Measurements from ENCODE around the gene IRX5. TPM values are rescaled to one million over a fixed set of nuclear protein-coding genes. Genes with fewer than 3 reads are reported as not detected.

The IRX5 gene
- total and polyA plus RNA-seq, 4 donors, result not detected

GRCh38 chr16:54912720-54913119, 17.9 kb upstream of the IRX5 start (continued):
- TF ChIP-seq EGR1 (IDR thresholded peaks at IDR 0.05; ENCODE audit: low read depth in 2 of 2) (no peak), REST (IDR thresholded peaks at IDR 0.05) (no peak)

- Histone ChIP-seq H3K27ac (ENCODE audit: low read depth in 1 of 2, low read length in 2 of 2) (no peak overlapping the region), H3K4me3 (ENCODE audit: low read depth in 1 of 3, low read length in 3 of 3) (no peak overlapping the region), H3K27me3 (ENCODE audit: control insufficient read depth in 4 of 4, insufficient read depth in 4 of 4, low read length in 3 of 4) (peaks cover 0 to 17% (median 6%) of the 10 kb centered on the region in 4 donors), H3K9ac (ENCODE audit: low read depth in 1 of 2, low read length in 2 of 2) (no peak overlapping the region), H3K9me3 (ENCODE audit: control insufficient read depth in 4 of 4, low read length in 3 of 4) (no peaks in the 10 kb centered on the region), H3K4me1 (ENCODE audit: control insufficient read depth in 4 of 4, insufficient read depth in 4 of 4, low read length in 3 of 4) (no peaks in the 10 kb centered on the region), H3K36me3 (ENCODE audit: control insufficient read depth in 4 of 4, insufficient read depth in 3 of 4, low read depth in 1 of 4, low read length in 3 of 4) (no peaks in the 10 kb centered on the region)
- WGBS, result 73% methylated on average over 3 of the region's 3 CpGs
- TF ChIP-seq SP1 (IDR thresholded peaks at IDR 0.05) (no peak), ATF3 (IDR thresholded peaks at IDR 0.05) (no peak), JUND (IDR thresholded peaks at IDR 0.05) (no peak), REST (IDR thresholded peaks at IDR 0.05) (no peak), RXRA (IDR thresholded peaks at IDR 0.05) (no peak), MAX (IDR thresholded peaks at IDR 0.05) (no peak)
- DNase-seq (ENCODE audit: low spot score), result no peak
These were observed 9.3 kb upstream of the IRX5 start for GRCh38 chr16:54921206-54921824.

GRCh38 chr16:54923055-54923473, 7.6 kb upstream of the IRX5 start:
- DNase-seq (ENCODE audit: low spot score), result no peak
- WGBS, result 73% methylated on average over 4 of the region's 4 CpGs

More at GRCh38 chr16:54923055-54923473, 7.6 kb upstream of the IRX5 start:
- no peaks in the 10 kb centered on the region for H3K36me3 ChIP-seq (ENCODE audit: control insufficient read depth in 4 of 4, insufficient read depth in 3 of 4, low read depth in 1 of 4, low read length in 3 of 4)
- no peak overlapping the region for H3K4me3 ChIP-seq (ENCODE audit: low read depth in 1 of 3, low read length in 3 of 3)
- H3K4me1 ChIP-seq (ENCODE audit: control insufficient read depth in 4 of 4, insufficient read depth in 4 of 4, low read length in 3 of 4), result peaks cover 0 to 5% (median 2%) of the 10 kb centered on the region in 4 donors
- no peaks in the 10 kb centered on the region for H3K9me3 ChIP-seq (ENCODE audit: control insufficient read depth in 4 of 4, low read length in 3 of 4)
- TF ChIP-seq CTCF (IDR thresholded peaks at IDR 0.05; ENCODE audit: low read depth, low read length, missing input control) (no peak), FOXA2 (IDR thresholded peaks at IDR 0.05) (no peak), ZBTB33 (IDR thresholded peaks at IDR 0.05) (no peak), ATF3 (IDR thresholded peaks at IDR 0.05) (no peak), HNF4G (IDR thresholded peaks at IDR 0.05) (no peak), GABPA (IDR thresholded peaks at IDR 0.05 in 1 of 2, conservative IDR thresholded peaks at IDR 0.05 in 1 of 2) (no peak), RAD21 (IDR thresholded peaks at IDR 0.05) (no peak), FOXA1 (IDR thresholded peaks at IDR 0.05) (no peak), RXRA (IDR thresholded peaks at IDR 0.05) (no peak), HNF4A (conservative IDR thresholded peaks at IDR 0.05) (no peak)
- H3K27me3 ChIP-seq (ENCODE audit: control insufficient read depth in 4 of 4, insufficient read depth in 4 of 4, low read length in 3 of 4), result peaks cover 0 to 28% (median 7%) of the 10 kb centered on the region in 4 donors
- H3K27ac ChIP-seq (ENCODE audit: low read depth in 1 of 2, low read length in 2 of 2), result no peak overlapping the region
- no peak overlapping the region for H3K9ac ChIP-seq (ENCODE audit: low read depth in 1 of 2, low read length in 2 of 2)

All from liver (tissue), 9 donors.